IgD-negative memory B cell (primary cell): ENCODE measurements around the gene PNPLA1. TPM values are rescaled to one million over a fixed set of nuclear protein-coding genes. Genes with fewer than 3 reads are reported as not detected.

Source experiments
- H3K27ac Mint-ChIP-seq, 3 donors: one replicate each; pipeline ENCODE4 v1.8.0; 2020 to 2022; ENCODE audit warnings: mild to moderate bottlenecking in 3 of 3, mixed read lengths in 3 of 3, moderate library complexity in 1 of 3
- H3K27me3 Mint-ChIP-seq: one replicate; pipeline ENCODE4 v1.8.0; 2021; ENCODE audit warnings: mixed read lengths
- H3K36me3 Mint-ChIP-seq: one replicate; pipeline ENCODE4 v1.8.0; 2020; ENCODE audit warnings: mild to moderate bottlenecking, mixed read lengths
- H3K4me1 Mint-ChIP-seq, 3 donors: one replicate each; pipeline ENCODE4 v1.8.0; 2020 to 2022; ENCODE audit warnings: mixed read lengths in 3 of 3, mild to moderate bottlenecking in 1 of 3
- H3K4me3 Mint-ChIP-seq, 4 donors: one replicate each; pipeline ENCODE4 v1.8.0; 2020 to 2022; ENCODE audit warnings: mild to moderate bottlenecking in 4 of 4, mixed read lengths in 4 of 4, moderate library complexity in 3 of 4
- H3K9me3 Mint-ChIP-seq, 3 donors: one replicate each; pipeline ENCODE4 v1.8.0; 2020 to 2021; ENCODE audit warnings: mixed read lengths in 3 of 3, mild to moderate bottlenecking in 1 of 3
- polyA plus RNA-seq: library from polyadenylated mRNA; unstranded; fragments of 300-500 nt; fragmentation: Illumina TruSeq; gene quantifications from one replicate; pipeline ENCODE4 v1.2.3, GENCODE V29; 2021

PNPLA1 gene
- polyA plus RNA-seq, 1 donor from 2014 or later, result 0.19 TPM

- Mint-ChIP-seq H3K9me3 (peaks cover 0 to 5% (median 5%) of the 10 kb centered on the region in 3 donors), H3K27ac (no peak overlapping the region), H3K27me3 (peaks cover 2% of the 10 kb centered on the region), H3K4me3 (no peak overlapping the region), H3K36me3 (no peaks in the 10 kb centered on the region), H3K4me1 (peaks cover 7 to 12% (median 11%) of the 10 kb centered on the region in 3 donors)
Observed at GRCh38 chr6:36353411-36353915, 83.6 kb downstream of the PNPLA1 start.

- Mint-ChIP-seq H3K4me1 (peaks cover 17 to 24% (median 18%) of the 10 kb centered on the region in 3 donors), H3K36me3 (no peaks in the 10 kb centered on the region), H3K27ac (no peak overlapping the region), H3K9me3 (peaks cover 0 to 5% (median 5%) of the 10 kb centered on the region in 3 donors), H3K4me3 (no peak overlapping the region), H3K27me3 (peaks cover 2% of the 10 kb centered on the region)
Observed at GRCh38 chr6:36355819-36356218, 86.0 kb downstream of the PNPLA1 start.

- Mint-ChIP-seq H3K27ac (no peak overlapping the region), H3K36me3 (no peaks in the 10 kb centered on the region), H3K4me3 (peak overlapping the region in 1 of 4 donors; percentile 15), H3K4me1 (peaks cover 17 to 26% (median 19%) of the 10 kb centered on the region in 3 donors), H3K27me3 (peaks cover 2% of the 10 kb centered on the region), H3K9me3 (peaks cover 0 to 1% (median 1%) of the 10 kb centered on the region in 3 donors)
Observed at GRCh38 chr6:36357872-36358225, 88.0 kb downstream of the PNPLA1 start.

Other genes with a start within 250 kb of the PNPLA1 start
- not detected for gene SLC26A8, start 245.4 kb upstream of the PNPLA1 start, polyA plus RNA-seq
- 33.4 TPM for gene MAPK14, start 242.3 kb upstream of the PNPLA1 start, polyA plus RNA-seq
- 47.1 TPM for gene MAPK13, start 139.5 kb upstream of the PNPLA1 start, polyA plus RNA-seq
- 8.9 TPM for gene BRPF3, start 73.3 kb upstream of the PNPLA1 start, polyA plus RNA-seq
- not detected for gene BNIP5, start 66.8 kb downstream of the PNPLA1 start, polyA plus RNA-seq
- 5.1 TPM for gene ETV7, start 117.6 kb downstream of the PNPLA1 start, polyA plus RNA-seq
- gene PXT1, start 172.8 kb downstream of the PNPLA1 start, polyA plus RNA-seq, result not detected
- 35.4 TPM for gene KCTD20, start 172.9 kb downstream of the PNPLA1 start, polyA plus RNA-seq